GM18499 (cell line): Measurements from ENCODE around the gene DAB2IP.

Source experiments
- ATAC-seq: cut with Tn5 transposase; IDR thresholded peaks from one replicate; pipeline ENCODE4 v1.9.1; 2021; ENCODE audit warnings: moderate number of reproducible peaks; ENCODE audit not compliant: insufficient read depth, unreplicated experiment

DAB2IP gene

DNA sequence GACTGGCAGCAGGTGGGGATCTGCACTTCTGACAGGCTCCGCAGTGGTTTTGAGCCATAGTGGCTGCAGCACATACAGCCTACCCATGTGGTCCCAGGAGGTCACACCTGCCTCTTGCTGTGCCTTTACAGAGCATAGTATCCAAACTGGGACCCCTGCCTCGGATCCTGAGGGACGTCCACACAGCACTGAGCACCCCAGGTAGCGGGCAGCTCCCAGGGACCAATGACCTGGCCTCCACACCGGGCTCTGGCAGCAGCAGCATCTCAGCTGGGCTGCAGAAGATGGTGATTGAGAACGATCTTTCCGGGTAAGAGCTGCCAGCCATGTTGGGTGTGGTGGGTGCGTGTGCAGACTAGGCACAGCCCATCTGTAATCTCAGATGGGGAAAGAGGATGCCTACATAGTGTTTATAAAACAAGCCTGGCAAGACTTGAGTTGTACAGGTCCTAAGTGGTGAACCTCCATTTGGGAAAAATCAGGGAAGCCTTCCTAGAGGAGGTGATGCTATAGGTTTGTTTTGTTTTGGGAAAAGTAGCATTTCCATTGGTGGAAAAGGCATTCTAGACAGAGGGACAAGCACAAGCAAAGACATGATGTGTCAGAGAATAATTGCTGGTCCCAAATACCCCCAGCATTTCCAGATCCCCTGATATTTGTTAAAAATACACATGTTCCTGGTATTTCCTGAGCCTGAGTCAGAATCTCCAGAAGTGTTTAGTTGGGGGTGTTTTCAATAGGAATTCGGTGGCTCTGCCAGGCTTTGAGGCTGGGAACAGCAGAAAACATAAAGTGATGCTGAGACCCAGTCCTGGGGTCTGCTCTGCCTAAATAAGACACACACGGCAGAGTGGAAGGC lies 119.2 kb downstream of the DAB2IP start:
- ATAC-seq = no peak

DNA sequence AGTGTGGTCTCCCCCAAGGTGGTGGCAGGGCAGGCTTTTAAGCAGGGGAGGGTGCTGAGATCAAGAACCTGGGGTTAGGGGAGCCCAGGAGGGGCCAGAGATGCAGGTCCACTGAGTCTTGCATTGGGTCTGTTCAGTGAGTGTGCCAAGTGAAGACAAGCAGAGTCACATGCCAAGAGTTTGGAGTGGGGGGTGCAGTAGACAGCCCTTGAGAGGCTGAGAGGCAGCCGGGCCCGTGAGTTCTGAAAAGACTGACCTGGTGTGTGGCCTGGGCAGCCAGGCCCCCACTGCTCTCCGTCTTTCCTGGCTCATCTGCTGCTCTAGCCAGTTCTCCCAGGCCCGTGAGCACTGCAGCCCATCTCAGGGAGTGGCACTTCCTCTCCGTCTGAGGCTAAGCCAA lies 120.0 kb downstream of the DAB2IP start:
- ATAC-seq = no peak

DNA sequence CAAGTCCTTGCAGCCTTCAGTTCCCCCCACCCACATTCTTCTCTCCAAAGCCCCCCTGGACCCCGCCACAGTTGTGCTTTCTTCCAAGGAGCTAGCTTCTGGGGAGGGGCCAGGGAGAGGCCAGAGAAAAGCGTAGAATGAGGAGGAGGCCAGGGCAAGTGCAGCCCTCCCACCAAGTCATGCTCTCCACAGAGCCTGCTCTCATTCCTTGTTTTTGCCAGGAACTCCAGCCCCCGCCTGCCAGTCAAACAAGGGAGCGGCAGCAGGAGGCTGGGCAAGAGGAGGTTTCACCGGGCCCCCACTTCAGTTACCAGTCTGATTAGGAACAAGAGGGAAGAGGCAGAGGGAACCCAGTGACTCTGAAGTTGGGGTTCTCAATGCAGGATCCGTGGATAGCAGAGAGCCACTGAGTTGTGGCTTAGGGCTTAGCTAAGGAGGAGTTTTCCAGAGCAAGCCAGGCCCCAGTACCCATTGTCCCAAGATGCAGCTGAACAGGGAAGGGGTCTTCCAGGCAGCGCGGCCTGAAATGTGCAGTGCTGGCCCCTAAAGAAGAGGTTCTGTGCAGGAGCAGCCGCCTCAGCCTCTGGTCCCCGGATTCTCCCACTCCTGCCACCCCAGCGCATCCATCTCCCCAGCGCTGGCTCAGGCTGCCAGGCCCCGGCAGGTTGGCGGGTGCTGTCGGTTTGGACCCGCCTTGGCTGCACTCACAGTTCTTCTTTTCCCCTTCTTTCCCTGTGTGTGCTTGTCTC lies 120.6 kb downstream of the DAB2IP start:
- no peak for ATAC-seq

DNA sequence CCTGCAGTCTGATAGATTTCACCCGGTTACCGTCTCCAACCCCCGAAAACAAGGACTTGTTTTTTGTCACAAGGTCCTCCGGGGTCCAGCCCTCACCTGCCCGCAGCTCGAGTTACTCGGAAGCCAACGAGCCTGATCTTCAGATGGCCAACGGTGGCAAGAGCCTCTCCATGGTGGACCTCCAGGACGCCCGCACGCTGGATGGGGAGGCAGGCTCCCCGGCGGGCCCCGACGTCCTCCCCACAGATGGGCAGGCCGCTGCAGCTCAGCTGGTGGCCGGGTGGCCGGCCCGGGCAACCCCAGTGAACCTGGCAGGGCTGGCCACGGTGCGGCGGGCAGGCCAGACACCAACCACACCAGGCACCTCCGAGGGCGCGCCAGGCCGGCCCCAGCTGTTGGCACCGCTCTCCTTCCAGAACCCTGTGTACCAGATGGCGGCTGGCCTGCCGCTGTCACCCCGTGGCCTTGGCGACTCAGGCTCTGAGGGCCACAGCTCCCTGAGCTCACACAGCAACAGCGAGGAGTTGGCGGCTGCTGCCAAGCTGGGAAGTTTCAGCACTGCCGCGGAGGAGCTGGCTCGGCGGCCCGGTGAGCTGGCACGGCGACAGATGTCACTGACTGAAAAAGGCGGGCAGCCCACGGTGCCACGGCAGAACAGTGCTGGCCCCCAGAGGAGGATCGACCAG lies 121.3 kb downstream of the DAB2IP start:
- no peak for ATAC-seq

DNA sequence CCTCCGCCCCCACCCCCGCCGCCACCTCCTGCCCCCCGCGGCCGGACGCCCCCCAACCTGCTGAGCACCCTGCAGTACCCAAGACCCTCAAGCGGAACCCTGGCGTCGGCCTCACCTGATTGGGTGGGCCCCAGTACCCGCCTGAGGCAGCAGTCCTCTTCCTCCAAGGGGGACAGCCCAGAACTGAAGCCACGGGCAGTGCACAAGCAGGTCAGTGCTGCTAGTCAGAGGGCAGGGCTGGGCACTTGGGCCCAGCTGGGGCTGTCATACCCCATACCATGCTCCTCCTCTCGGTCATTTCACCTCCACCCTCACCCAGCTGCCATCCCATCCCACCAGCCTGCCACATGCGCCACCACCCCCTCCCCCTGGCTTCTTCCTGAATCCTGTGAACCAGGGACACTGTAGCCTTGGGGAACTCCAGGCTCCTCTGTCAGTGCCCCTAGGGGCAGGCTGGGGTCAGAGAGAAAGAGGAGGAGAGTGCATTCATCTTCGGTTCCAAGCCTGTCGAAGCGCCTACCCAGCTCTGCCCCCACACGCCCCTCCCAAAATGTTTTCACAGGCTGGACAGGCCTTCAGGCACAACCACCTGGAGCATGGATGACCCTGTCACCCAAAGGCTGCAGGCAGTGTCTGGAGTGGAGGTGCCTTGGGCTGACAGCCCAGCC lies 122.0 kb downstream of the DAB2IP start:
- ATAC-seq = no peak

DNA sequence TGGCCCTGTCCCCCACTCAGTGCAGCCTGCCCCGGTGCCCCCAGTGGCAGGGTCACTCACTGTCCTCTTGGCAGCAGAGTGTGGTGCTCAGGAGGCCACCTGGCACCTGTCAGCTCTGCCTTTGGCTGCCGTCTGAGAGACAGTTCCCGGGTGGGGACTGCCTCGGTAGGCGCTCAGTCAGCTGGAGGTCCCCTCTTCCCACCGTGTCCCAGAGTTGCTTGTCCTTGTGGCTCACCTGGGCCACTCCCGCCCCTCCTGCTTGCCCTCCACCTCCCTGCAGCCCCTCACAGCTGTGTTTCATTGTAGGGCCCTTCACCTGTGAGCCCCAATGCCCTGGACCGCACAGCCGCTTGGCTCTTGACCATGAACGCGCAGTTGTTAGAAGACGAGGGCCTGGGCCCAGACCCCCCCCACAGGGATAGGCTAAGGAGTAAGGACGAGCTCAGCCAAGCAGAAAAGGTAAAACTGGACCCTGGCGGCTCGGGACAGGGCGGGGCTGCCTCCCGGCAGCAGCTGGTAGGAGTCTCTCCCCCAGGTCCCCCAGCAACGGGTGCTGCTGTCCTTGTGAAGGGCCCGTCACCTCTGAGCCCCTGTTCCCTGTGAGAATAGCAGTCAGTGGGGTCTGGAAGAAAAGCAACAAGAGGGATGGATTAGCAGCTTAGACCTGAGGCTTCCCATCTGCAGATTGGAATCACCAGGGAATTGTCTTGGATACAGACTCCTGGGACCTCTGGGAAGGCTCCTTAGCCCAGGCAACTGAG lies 122.7 kb downstream of the DAB2IP start:
- ATAC-seq = no peak

DNA sequence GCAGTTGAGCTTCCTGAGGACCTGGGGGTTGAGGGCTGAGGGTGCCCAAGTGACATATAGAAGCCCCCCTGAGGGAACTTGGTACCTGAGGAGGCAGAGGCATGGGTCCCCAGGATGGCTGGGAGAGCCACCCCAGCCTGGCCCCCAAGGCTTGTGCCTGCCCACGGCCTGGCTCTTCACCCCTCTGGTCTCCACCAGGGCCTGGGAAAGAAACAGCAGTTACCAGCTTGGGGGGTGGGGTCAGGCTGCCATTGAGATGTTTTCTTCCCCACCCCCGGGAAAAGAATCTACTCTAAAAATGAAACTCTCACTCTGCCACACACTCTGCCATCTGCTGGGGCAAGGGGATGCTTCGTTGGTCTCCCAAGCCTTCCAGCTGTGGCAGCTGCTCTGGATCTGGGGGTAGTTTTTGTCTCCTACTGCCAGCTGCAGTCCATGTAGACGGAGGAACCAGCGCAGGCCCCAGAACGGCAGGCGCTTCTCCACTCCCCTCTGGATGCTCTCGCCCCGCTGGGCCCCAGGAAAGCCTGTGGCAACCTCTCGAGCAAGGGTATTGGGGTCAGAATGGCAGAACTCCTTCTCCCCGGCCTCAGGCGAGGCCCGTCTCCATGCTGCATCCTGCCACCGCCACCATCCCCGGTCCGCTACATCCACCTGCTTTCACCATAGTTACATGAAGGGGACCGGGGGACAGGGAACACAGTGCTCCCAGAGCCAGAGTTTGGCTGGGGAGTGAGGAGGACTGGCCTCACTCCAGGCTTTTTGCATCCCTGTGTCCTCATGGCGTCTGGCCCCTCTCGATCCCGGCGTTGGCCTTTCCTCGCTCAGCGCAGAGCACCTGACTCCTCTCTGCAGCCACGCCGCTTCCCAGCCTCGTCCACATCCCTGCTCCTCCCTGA lies 123.5 kb downstream of the DAB2IP start:
- ATAC-seq = no peak

DNA sequence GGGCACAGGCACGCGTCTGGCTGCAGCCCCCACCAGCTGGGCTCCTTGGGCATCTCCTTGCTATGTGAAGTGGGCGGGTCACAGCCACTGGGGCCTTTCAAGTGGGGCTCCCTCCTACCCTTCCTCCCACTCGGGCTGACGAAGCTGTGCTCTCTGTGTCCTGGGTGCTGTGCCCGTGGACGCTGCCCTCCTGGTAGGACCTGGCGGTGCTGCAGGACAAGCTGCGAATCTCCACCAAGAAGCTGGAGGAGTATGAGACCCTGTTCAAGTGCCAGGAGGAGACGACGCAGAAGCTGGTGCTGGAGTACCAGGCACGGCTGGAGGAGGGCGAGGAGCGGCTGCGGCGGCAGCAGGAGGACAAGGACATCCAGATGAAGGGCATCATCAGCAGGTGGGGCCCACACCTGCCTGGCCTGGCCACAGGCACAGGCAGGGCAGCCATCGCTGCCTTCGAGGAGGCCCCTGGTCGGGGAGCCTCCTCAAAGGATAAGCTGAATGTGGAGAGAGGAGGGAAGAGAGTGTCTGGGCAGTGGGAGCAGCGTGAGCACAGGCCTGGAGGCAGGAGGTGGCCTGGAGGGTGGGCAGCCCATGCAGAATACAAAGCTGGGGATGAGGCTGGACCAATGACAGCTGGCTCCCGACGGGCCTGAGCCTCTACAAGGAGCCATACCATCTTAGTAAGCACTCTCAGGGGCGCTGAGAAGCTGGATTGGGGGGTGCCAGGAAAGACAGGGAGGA lies 124.7 kb downstream of the DAB2IP start:
- no peak for ATAC-seq

DNA sequence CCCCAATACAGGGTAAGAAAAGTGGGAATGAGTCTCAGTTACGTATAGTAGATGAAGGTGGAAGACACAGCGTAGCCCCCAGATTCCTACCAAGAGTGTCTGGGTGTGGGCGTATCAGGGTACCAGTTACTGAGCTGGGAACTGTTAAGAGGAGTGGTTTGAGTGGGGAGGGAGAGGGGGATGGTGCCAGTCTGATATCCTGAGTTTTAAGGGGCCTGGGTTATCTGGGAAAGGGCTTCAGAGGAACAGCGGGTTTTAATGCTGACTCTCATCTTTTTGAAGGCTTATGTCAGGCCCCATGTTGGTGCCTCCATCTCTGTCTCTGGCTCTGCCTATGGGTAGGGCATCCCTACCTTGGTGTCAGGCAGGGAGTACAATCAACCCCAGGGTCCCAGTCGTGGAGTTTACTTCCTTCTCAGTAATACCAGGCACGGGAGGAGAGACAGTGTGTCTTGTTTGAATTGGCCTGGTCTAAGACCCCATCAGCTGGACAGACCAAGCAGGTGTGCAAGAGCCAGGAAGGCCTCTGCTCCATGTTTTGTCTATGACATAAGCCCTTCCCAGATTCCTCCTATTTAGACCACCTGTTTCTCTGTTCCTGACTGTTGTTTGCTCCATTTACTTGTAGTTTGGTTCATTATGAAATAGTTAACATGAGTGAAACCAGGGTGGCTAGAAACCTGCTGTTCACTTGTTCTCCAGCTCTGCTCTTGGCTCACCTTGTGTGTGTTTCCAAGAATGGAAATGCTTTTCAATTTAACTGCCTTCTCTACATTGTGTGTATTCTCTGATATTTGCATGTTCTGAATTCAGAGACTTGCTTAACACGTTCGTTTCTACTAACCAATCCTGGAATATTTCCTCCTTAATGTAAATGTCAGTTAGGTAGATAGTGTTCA lies 125.6 kb downstream of the DAB2IP start:
- no peak for ATAC-seq

DNA sequence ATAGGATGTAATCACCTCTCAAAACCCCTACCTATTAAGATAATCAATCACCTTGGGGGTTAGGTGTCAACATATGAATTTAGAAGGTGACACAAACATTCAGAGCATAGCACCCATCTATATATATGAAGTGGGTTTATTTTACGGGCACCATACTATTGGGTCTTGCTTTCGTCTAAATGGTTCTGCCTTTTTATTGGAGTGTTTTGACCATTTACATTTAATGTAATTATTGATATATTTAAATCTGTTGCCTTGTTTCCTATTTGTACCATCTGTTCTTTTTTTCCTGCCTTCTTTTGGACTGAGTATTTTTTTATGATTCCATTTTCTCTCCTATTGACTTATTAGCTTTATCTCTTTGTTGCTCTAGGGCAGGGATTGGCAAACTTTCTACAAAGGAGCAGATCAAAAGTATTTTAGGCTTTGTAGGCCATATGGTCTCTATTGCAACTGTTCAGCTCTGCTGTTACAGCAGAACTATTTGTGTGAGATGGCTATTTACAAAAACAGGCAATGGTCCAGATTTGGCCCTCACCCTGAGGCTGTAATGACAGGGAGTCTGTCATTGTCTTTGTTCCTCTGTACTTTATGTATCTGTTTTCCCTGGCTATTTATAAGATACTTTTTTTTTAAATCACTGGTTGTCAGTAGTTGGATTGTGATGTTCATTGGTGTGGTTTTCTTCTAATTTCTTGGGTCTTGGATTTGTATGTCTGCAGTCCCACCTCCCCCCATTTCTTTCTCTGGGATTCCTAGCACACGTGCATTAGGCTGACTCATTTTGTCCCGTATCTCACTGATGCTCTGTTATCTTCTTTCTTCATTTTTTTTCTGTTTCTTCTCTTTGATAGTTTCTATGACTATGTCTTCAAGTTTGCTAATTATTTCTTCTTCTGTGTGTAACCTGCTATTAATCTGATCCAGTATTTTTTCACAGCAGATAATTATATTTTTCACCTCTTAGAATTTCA lies 127.1 kb downstream of the DAB2IP start:
- no peak for ATAC-seq

DNA sequence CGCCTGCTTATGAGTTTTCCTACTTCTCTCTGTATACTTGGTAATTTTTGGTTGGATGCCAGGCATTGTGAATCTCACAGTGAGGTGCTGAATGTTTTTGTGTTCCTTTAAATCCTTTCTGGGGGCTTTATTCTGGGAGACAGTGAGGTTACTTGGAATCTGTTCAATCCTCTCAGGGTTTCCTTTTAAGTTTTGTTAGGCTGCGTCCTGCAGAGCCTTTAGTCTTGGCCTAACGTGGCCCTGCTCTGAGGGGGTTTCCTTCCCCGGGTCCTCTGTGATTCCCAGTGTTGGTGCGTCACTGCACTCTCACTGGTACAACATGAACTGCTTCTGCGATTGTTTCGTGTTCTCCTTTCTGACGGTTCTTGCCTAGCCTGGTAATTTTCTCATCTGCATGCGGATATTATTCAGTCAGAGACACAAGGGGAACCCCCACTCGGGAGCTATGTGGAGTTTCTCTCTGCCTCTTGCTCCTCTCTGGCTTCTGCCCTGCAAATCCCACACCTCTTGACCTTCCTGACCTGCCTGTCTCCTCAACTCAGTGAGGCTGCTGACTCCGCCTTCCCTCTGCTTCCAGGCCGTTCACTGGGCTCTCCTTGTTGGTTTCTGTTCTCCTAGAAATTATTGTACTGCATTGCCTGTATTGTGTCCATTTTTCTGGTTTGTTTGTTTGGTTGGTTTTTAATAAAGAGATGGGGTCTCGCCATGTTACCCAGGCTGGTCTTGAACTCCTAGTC lies 128.1 kb downstream of the DAB2IP start:
- no peak for ATAC-seq

DNA sequence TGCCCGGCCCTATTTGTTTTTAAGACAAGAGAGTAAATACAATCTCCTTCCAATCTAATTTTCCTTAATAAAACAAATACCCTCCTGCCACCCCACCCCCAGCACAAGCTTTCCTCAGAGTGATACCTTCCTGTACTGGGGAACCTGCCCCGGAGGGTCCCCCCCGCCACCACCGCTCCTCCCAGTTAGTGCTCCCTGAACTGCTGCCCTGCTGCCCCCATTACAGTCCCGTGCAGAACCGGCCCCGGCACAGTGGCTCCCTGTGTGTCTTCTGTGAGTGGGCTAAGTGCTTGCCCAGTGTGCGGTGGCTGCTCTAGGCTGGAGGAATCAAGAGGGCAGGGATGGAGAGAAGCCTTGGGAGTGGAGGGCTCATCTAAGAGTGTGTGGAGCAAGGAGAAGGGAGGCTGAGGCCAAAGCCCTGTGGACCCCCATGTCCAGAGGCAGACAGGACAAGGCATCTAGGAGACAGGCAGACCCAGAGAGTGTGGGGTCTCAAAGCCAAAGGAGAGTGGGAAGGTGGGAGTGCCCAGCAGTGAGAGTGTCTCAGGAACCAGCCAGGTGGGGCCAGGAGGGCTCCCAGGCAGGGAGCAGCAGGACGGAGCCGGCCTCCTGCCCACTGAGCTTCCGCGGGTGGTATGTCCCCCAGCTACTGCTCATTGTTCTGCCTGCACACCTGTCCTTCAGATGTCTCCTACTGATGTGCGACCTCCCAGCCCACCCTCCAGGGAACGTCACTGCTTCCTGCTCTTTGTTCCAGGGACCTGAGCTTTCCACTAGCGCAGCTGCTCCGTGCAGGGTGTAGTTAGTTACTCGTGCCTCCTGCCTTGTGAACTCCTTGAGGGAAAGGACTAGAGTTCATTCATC lies 129.0 kb downstream of the DAB2IP start:
- no peak for ATAC-seq

DNA sequence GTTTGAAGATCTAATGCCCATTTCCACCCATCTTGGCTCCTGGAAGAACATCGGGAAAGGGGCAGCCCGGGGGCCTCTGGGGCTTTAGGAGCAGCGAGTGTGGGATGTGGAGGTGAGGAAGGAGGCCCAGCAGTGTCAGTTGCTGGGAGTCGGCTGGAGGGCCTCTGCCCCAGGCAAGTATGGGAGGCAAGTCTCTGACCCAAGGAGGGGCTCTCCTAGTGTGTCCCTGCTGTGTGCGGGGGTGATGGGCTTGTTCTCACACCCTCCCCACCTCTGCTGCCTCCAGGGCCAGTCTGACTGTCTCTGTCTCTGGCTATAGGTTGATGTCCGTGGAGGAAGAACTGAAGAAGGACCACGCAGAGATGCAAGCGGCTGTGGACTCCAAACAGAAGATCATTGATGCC lies 129.7 kb downstream of the DAB2IP start:
- ATAC-seq = no peak

DNA sequence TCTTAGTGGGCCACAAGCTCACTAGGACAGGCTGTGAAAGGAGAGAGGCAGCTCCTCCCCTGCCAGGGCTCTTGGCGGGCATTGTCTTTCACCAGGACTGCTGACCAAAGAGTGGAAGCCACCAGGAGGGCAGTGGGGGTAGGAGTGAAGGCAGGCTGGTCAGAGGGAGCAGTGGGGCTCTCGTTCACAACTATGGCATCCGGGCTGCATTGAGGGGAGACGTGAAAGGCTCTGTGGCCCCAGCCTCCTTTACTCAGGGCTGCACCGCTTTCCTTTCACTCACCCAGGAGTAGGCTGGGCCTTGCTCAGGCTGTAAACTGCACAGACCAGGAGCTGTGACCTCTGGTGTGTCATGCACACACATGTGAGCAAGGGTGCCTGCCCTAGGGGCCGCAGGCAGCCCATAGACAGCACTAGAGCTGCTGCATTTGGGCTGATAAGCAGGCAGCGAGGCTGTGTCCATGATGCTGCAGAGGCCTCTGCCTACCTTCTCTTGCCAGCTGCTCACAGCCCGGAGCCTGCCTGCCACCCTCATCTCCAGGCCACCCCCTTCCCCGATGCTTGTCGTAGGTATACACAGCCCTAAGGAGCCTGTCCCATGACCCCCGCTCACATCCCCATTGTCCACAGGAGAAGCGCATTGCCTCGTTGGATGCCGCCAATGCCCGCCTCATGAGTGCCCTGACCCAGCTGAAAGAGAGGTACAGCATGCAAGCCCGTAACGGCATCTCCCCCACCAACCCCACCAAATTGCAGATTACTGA lies 130.4 kb downstream of the DAB2IP start:
- no peak for ATAC-seq
